SK-N-SH (cell line): ENCODE data around the gene G6PC2. TPM values are rescaled to one million over a fixed set of nuclear protein-coding genes. Genes with fewer than 3 reads are reported as not detected.

ENCODE experiments used
- CTCF ChIA-PET: fragments of 300-600, 350-600 bp; formaldehyde crosslinking; extraction: SDS; loops from one replicate; lab custom pipeline; 2021; lab: Yijun Ruan, JAX
- POLR2A ChIA-PET: fragments of 350-600 bp; sonication (Branson Sonifier 250); formaldehyde crosslinking; extraction: SDS; loops from one replicate; lab custom pipeline; 2020; ENCODE audit warnings: antibody characterized with exemption, inconsistent platforms; lab: Yijun Ruan, JAX
- DNase-seq: peaks from one replicate; pipeline ENCODE4 v3.0.0; 2012
- H2AFZ ChIP-seq: fragments of 200-600 bp; sonication (generic); 2 replicates; pipeline ENCODE4 v1.8.1; 2016; ENCODE audit warnings: antibody characterized with exemption, mild to moderate bottlenecking, low read depth
- H3F3A ChIP-seq: fragments of 200-600 bp; sonication (generic); replicated peaks from 2 replicates; pipeline ENCODE3; 2016; ENCODE audit warnings: antibody characterized with exemption, mild to moderate bottlenecking; ENCODE audit not compliant: insufficient read depth
- H3K27ac ChIP-seq, 2 experiments: fragments of 200-500 bp in 1 of 2; fragments of 200-600 bp in 1 of 2; sonication (Bioruptor generic) in 1 of 2; sonication (generic), shearing (Covaris generic) in 1 of 2; 2 replicates each; pipeline versions ENCODE4 v1.5.1 to v1.6.1; 2014 to 2016; ENCODE audit warnings: low read depth in 2 of 2, inconsistent platforms in 1 of 2, low read length in 1 of 2, mild to moderate bottlenecking in 1 of 2, mixed read lengths in 1 of 2
- H3K27me3 ChIP-seq: fragments of 200-600 bp; sonication (generic), shearing (Covaris generic); 2 replicates; pipeline ENCODE4 v1.6.1; 2016; ENCODE audit warnings: mixed run types; ENCODE audit not compliant: insufficient read depth
- H3K36me3 ChIP-seq, 2 experiments: fragments of 200-500 bp in 1 of 2; fragments of 200-600 bp in 1 of 2; sonication (Bioruptor generic) in 1 of 2; sonication (generic) in 1 of 2; replicated peaks in 1 of 2; 2 replicates each; pipeline versions ENCODE3 to v1.5.1; 2014 to 2016; ENCODE audit warnings: low read length in 1 of 2, mild to moderate bottlenecking in 1 of 2; ENCODE audit not compliant: insufficient read depth in 2 of 2, control insufficient read depth in 1 of 2
- H3K4me1 ChIP-seq, 2 experiments: fragments of 200-500 bp in 1 of 2; fragments of 200-600 bp in 1 of 2; sonication (Bioruptor generic) in 1 of 2; sonication (generic), shearing (Covaris generic) in 1 of 2; 2 replicates each; pipeline versions ENCODE4 v1.5.1 to v1.6.1; 2014 to 2016; ENCODE audit warnings: low read depth in 1 of 2, low read length in 1 of 2, mixed run types in 1 of 2; ENCODE audit not compliant: insufficient read depth in 2 of 2, control insufficient read depth in 1 of 2
- H3K4me2 ChIP-seq: fragments of 200-600 bp; sonication (generic), shearing (Covaris generic); 2 replicates; pipeline ENCODE4 v1.6.1; 2017; ENCODE audit warnings: mixed run types
- H3K4me3 ChIP-seq, 2 experiments: fragments of 200-500 bp in 1 of 2; fragments of 200-600 bp in 1 of 2; sonication (Bioruptor generic) in 1 of 2; sonication (generic), shearing (Covaris generic) in 1 of 2; 2 replicates each; pipeline versions ENCODE4 v1.5.1 to v1.8.1; 2014 to 2016; ENCODE audit warnings: low read depth in 2 of 2, inconsistent platforms in 1 of 2, low read length in 1 of 2, mild to moderate bottlenecking in 1 of 2, mixed read lengths in 1 of 2, moderate library complexity in 1 of 2
- H3K79me2 ChIP-seq: fragments of 200-600 bp; sonication (generic); 2 replicates; pipeline ENCODE4 v1.8.1; 2017; ENCODE audit warnings: mild to moderate bottlenecking; ENCODE audit not compliant: insufficient read depth
- H3K9ac ChIP-seq: fragments of 200-600 bp; sonication (generic); 2 replicates; pipeline ENCODE4 v1.6.1; 2017; ENCODE audit warnings: mixed run types
- H3K9me2 ChIP-seq: fragments of 200-600 bp; sonication (generic); 2 replicates; pipeline ENCODE4 v1.6.1; 2017; ENCODE audit warnings: mixed run types
- H3K9me3 ChIP-seq: fragments of 200-600 bp; sonication (generic); 2 replicates; pipeline ENCODE4 v1.6.1; 2017; ENCODE audit warnings: mixed run types, mild to moderate bottlenecking, moderate library complexity
- H4K20me1 ChIP-seq: fragments of 200-600 bp; sonication (generic); 2 replicates; pipeline ENCODE4 v1.6.1; 2017; ENCODE audit warnings: mild to moderate bottlenecking, mixed run types; ENCODE audit not compliant: insufficient read depth
- ELF1 ChIP-seq: IDR thresholded peaks from 2 replicates; pipeline ENCODE4 v1.4.0; 2012
- EP300 ChIP-seq, 2 experiments: IDR thresholded peaks; 2 replicates each; pipeline versions ENCODE4 v1.4.0 to v1.6.1; 2012; ENCODE audit warnings: borderline replicate concordance in 1 of 2, low read depth in 1 of 2, low read length in 1 of 2
- FOSL2 ChIP-seq: IDR thresholded peaks from 2 replicates; pipeline ENCODE4 v1.4.0; 2012; ENCODE audit warnings: low read depth, mild to moderate bottlenecking, moderate library complexity, borderline replicate concordance
- FOXJ3 ChIP-seq: sonication (generic); formaldehyde crosslinking; IDR thresholded peaks from 2 replicates; pipeline ENCODE4 v1.5.1; 2020; ENCODE audit warnings: mild to moderate bottlenecking, missing genetic modification reagents
- FOXM1 ChIP-seq: IDR thresholded peaks from 2 replicates; pipeline ENCODE4 v1.4.0; 2012; ENCODE audit warnings: low read depth, mild to moderate bottlenecking
- MEF2A ChIP-seq: IDR thresholded peaks from 2 replicates; pipeline ENCODE4 v1.4.0; 2012; ENCODE audit warnings: low read depth, borderline replicate concordance
- MXI1 ChIP-seq: IDR thresholded peaks from 2 replicates; pipeline ENCODE4 v1.6.1; 2012; ENCODE audit warnings: mild to moderate bottlenecking, low read depth, low read length, improper control_type of control experiment
- NRF1 ChIP-seq: IDR thresholded peaks from 2 replicates; pipeline ENCODE4 v1.6.1; 2012; ENCODE audit warnings: low read depth, mild to moderate bottlenecking, low read length
- RFX5 ChIP-seq: IDR thresholded peaks from 2 replicates; pipeline ENCODE4 v1.6.1; 2012; ENCODE audit warnings: mild to moderate bottlenecking, improper control_type of control experiment, low read length
- RXRA ChIP-seq: IDR thresholded peaks from 2 replicates; pipeline ENCODE4 v1.4.0; 2012; ENCODE audit warnings: low read depth, mild to moderate bottlenecking, borderline replicate concordance
- SIN3A ChIP-seq: IDR thresholded peaks from 2 replicates; pipeline ENCODE4 v1.6.1; 2012; ENCODE audit warnings: low read depth, mild to moderate bottlenecking, low read length, moderate library complexity, borderline replicate concordance
- TAF1 ChIP-seq: IDR thresholded peaks from 2 replicates; pipeline ENCODE4 v1.6.1; 2012; ENCODE audit warnings: low read depth, mild to moderate bottlenecking, low read length, moderate library complexity, borderline replicate concordance
- WGBS: methylation state at CpG from one replicate; pipeline ENCODE4 v1.1.6; 2017; ENCODE audit warnings: low lambda C conversion rate; 5-methylcytosine and 5-hydroxymethylcytosine counted together
- polyA plus RNA-seq, 3 experiments: library from polyadenylated mRNA; depleted of rRNA; stranded (reverse); fragments of >200 nt; gene quantifications; 2 replicates each; pipeline ENCODE4 v1.2.3, GENCODE V29; 2012
- TF ChIP-seq, protein P1 (sequence below): fragments of 150-350 bp; IDR thresholded peaks from 2 replicates; pipeline ENCODE4 v1.6.1; 2017; ENCODE audit warnings: antibody characterized with exemption, low read length, low read depth, borderline replicate concordance
- TF ChIP-seq, protein P2 (sequence below): IDR thresholded peaks from 2 replicates; pipeline ENCODE4 v1.6.1; 2012; ENCODE audit warnings: mild to moderate bottlenecking, low read depth, low read length, moderate library complexity
- TF ChIP-seq, protein P3 (sequence below): IDR thresholded peaks from 2 replicates; pipeline ENCODE4 v1.4.0; 2012; ENCODE audit warnings: low read depth
- TF ChIP-seq, protein P4 (sequence below): IDR thresholded peaks from 2 replicates; pipeline ENCODE4 v1.4.0; 2012; ENCODE audit warnings: low read depth, borderline replicate concordance
- TF ChIP-seq, protein P5 (sequence below): IDR thresholded peaks from 2 replicates; pipeline ENCODE4; 2012
- TF ChIP-seq, protein P6 (sequence below): fragments of 200-600 bp; sonication (generic); IDR thresholded peaks from 2 replicates; pipeline ENCODE4 v1.6.1; 2017; ENCODE audit warnings: antibody characterized with exemption, mild to moderate bottlenecking, moderate library complexity

Gene G6PC2
- polyA plus RNA-seq, 1 of the 3 experiments (the other 2 are of a cell fraction), result not detected

DNA sequence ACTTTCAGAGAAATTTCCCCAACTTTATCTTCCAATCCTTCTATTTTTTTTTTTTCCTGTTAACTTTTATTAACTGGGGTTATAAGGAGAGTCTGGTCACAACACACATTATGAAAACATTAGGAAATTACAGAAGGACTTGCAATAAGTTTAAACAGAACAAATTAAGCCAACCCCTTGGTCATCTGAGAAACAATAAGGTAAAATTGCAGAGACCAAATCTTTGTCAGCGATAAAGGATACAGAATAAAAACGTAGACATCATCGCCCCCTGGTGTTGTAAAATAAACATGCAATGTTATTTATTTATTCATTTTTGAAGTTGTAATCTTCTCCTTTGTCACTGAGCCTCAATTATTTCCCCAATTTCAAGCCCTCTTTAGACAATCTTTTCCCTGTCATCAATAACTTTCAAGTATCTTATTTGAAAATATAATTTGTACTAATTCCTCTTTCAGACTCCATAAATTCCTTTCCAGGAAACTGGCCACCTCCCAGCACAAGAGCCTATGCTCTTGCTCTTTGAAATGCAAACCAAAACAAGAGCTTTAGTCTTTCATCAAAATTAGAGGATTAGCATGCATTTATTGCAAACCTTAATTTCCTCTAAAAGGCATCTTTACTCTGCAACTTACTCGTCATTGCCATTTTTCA, 19.5 kb downstream of the G6PC2 start (continued):
- TF ChIP-seq, protein P1, sequence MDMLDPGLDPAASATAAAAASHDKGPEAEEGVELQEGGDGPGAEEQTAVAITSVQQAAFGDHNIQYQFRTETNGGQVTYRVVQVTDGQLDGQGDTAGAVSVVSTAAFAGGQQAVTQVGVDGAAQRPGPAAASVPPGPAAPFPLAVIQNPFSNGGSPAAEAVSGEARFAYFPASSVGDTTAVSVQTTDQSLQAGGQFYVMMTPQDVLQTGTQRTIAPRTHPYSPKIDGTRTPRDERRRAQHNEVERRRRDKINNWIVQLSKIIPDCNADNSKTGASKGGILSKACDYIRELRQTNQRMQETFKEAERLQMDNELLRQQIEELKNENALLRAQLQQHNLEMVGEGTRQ, result no peak
- TF ChIP-seq RFX5, result no peak
- no peak for TF ChIP-seq NRF1
- TF ChIP-seq TAF1, result no peak
- TF ChIP-seq, protein P2, sequence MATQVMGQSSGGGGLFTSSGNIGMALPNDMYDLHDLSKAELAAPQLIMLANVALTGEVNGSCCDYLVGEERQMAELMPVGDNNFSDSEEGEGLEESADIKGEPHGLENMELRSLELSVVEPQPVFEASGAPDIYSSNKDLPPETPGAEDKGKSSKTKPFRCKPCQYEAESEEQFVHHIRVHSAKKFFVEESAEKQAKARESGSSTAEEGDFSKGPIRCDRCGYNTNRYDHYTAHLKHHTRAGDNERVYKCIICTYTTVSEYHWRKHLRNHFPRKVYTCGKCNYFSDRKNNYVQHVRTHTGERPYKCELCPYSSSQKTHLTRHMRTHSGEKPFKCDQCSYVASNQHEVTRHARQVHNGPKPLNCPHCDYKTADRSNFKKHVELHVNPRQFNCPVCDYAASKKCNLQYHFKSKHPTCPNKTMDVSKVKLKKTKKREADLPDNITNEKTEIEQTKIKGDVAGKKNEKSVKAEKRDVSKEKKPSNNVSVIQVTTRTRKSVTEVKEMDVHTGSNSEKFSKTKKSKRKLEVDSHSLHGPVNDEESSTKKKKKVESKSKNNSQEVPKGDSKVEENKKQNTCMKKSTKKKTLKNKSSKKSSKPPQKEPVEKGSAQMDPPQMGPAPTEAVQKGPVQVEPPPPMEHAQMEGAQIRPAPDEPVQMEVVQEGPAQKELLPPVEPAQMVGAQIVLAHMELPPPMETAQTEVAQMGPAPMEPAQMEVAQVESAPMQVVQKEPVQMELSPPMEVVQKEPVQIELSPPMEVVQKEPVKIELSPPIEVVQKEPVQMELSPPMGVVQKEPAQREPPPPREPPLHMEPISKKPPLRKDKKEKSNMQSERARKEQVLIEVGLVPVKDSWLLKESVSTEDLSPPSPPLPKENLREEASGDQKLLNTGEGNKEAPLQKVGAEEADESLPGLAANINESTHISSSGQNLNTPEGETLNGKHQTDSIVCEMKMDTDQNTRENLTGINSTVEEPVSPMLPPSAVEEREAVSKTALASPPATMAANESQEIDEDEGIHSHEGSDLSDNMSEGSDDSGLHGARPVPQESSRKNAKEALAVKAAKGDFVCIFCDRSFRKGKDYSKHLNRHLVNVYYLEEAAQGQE, result no peak
- TF ChIP-seq, protein P3, sequence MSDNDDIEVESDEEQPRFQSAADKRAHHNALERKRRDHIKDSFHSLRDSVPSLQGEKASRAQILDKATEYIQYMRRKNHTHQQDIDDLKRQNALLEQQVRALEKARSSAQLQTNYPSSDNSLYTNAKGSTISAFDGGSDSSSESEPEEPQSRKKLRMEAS, result no peak
- TF ChIP-seq, protein P4, sequence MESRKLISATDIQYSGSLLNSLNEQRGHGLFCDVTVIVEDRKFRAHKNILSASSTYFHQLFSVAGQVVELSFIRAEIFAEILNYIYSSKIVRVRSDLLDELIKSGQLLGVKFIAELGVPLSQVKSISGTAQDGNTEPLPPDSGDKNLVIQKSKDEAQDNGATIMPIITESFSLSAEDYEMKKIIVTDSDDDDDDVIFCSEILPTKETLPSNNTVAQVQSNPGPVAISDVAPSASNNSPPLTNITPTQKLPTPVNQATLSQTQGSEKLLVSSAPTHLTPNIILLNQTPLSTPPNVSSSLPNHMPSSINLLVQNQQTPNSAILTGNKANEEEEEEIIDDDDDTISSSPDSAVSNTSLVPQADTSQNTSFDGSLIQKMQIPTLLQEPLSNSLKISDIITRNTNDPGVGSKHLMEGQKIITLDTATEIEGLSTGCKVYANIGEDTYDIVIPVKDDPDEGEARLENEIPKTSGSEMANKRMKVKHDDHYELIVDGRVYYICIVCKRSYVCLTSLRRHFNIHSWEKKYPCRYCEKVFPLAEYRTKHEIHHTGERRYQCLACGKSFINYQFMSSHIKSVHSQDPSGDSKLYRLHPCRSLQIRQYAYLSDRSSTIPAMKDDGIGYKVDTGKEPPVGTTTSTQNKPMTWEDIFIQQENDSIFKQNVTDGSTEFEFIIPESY, result no peak

DNA sequence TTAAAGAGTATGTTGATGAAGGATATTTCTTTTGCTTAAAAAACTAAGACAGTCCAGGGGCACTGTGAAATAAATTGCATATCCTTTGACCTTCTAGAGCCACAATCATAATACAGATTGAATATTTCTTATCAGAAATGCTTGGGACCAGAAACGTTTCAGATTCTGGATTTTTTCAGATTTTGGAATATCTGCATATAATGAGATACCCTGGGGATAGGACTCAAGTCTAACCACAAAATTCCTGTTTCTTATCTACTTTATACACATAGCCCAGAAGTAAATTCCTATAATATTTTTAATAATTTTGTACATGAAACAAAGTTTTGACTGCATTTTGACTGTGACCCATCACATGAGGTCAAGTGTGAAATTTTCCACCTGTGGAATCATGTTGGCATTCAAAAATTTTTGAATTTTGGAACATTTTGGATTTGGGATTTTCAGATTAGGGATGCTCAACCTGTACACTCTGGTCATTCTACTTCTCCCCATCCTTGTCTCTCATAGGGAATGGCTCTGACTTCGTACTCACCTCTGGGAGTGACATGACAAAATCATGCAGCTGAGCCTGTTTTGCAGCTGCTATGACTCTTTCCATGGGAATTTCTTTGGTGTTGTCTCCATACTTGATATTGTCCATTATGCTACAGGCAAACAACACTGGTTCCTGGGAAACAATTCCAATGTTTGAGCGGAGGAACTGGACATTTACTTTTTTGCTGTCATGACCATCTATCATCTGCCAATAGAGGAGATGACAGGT, 25.7 kb downstream of the G6PC2 start:
- WGBS, result 43% methylated on average over 3 of the region's 3 CpGs
- Histone ChIP-seq H2AFZ (no peak overlapping the region), H3K9me2 (no peaks in the 10 kb centered on the region), H3K4me2 (no peak overlapping the region), H3K9me3 (no peaks in the 10 kb centered on the region), H3K27me3 (peaks cover 4% of the 10 kb centered on the region; the same call in 1 of the 2 replicates), H3K4me3 (no peak overlapping the region), H3K27ac (no peak overlapping the region), H3K36me3 (no peaks in the 10 kb centered on the region), H3K4me1 (peaks cover 0 to 2% of the 10 kb centered on the region in 2 experiments; a peak in 2 of 4 replicates), H3K79me2 (no peaks in the 10 kb centered on the region), H3F3A (no peaks in the 10 kb centered on the region), H3K9ac (no peak overlapping the region), H4K20me1 (no peaks in the 10 kb centered on the region)
- CTCF ChIA-PET, result no interaction called here
- POLR2A ChIA-PET, result no interaction called here
- DNase-seq, result no peak
- no peak for TF ChIP-seq FOXJ3
- TF ChIP-seq MXI1, result no peak
- TF ChIP-seq FOXM1, result no peak
- no peak for TF ChIP-seq FOSL2
- TF ChIP-seq ELF1, result no peak
- no peak for TF ChIP-seq MEF2A
- TF ChIP-seq SIN3A, result no peak
- TF ChIP-seq, protein P5, sequence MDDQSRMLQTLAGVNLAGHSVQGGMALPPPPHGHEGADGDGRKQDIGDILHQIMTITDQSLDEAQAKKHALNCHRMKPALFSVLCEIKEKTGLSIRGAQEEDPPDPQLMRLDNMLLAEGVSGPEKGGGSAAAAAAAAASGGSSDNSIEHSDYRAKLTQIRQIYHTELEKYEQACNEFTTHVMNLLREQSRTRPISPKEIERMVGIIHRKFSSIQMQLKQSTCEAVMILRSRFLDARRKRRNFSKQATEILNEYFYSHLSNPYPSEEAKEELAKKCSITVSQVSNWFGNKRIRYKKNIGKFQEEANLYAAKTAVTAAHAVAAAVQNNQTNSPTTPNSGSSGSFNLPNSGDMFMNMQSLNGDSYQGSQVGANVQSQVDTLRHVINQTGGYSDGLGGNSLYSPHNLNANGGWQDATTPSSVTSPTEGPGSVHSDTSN, result no peak
- TF ChIP-seq RFX5, result no peak
- TF ChIP-seq EP300 (IDR thresholded peaks at IDR 0.05; ENCODE audit: borderline replicate concordance in 1 of 2, low read depth in 1 of 2, low read length in 1 of 2), result no peak
- TF ChIP-seq, protein P6, sequence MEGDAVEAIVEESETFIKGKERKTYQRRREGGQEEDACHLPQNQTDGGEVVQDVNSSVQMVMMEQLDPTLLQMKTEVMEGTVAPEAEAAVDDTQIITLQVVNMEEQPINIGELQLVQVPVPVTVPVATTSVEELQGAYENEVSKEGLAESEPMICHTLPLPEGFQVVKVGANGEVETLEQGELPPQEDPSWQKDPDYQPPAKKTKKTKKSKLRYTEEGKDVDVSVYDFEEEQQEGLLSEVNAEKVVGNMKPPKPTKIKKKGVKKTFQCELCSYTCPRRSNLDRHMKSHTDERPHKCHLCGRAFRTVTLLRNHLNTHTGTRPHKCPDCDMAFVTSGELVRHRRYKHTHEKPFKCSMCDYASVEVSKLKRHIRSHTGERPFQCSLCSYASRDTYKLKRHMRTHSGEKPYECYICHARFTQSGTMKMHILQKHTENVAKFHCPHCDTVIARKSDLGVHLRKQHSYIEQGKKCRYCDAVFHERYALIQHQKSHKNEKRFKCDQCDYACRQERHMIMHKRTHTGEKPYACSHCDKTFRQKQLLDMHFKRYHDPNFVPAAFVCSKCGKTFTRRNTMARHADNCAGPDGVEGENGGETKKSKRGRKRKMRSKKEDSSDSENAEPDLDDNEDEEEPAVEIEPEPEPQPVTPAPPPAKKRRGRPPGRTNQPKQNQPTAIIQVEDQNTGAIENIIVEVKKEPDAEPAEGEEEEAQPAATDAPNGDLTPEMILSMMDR, result no peak
- TF ChIP-seq RXRA, result no peak
